GM19043 (cell line): ENCODE results near the gene TSC22D1.
"Not testable (repeated sequence)": the region's sequence is repeated elsewhere in the genome, so short reads cannot be mapped to it uniquely, and the experiment has no call there.

Source experiments
- ATAC-seq: cut with Tn5 transposase; IDR thresholded peaks from one replicate; pipeline ENCODE4 v1.9.1; 2021; ENCODE audit warnings: low read depth; ENCODE audit not compliant: unreplicated experiment

The TSC22D1 gene

DNA sequence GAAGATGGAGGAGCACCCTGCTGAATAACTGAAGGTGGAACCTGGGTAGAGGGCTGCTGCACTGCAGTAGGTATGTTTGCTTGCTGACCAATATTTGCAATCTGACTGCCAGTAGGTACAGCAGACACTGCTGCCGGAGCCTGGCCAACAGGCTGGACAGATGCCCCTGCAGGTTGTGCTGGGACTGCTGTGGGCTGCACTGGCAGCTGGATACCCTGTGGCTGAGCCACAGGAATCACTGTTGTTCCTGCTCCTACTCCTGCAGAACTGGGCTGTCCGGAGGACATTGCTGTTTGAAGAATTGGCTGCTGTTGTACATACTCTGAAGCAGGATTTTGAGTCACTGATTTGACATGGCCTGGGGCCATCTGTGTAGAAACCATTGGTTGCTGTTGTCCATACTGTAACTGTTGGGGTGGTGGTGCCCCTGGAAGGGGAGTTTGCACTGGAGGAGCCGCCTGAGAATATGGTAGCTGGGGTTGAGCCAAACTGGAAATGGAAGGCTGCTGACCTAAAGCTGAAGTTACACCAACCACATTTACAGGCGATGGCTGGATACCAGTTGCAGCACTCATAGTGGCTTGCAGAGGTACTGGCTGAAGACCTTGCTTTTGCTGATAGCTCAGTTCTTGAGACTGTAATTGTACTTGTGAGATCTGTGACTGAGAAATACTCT, 2.2 kb downstream of the TSC22D1 start:
- ATAC-seq = no peak

DNA sequence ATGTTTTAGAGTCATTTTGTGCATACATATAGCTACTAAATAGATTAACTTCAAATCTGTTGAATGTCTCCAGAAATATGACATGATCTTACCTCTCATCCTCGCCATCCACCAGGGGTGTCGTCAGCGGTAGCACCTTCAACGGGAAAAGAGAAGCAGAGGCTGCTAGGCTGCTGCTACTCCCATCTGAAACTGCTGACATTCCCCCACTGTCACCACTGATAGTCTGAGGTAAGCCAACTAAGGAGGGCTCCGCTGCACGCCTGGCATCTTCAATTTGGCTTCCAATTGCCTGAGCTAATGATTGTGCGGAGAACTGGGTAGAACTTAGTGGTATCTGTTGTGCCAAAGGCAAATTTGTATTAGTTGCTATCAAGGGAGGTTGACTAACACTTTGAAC, 3.1 kb downstream of the TSC22D1 start:
- no peak for ATAC-seq

DNA sequence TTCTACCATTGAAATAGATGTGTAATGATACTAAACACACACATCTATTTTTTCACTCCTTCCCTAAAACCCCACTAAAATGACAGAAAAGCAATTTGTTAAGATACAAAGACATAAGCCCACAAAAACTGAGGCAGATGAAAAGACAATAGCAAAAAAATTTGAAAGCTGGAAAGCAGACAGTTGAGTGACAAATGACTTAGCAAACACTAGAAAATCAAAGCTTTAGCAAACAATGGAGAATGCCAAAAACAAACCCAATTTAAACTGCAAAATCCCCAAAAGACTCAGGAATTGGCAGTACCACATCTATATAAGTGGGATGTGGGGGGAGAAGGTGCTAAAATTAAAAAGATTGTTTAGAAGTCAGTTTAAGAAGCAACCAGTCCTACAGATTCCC, 9.5 kb downstream of the TSC22D1 start:
- no peak for ATAC-seq

DNA sequence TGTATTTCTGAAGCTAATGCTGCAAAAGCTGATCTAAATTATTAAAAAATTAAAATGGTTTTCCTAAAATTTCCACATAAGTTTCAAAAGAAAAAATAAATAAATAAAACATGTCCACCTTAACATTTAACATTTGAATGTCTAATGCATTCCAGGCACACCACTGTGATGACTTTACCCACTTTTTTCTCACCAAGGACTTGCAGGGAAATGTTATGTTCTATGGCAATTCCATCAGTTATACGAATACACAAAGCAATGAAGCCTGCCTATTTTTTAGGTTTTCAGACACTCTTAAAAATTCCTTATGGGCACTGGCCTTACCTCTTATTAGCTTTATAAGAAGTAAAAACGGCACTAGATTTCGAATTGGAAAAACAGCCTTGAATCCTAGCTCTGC, 10.2 kb downstream of the TSC22D1 start:
- no peak for ATAC-seq

DNA sequence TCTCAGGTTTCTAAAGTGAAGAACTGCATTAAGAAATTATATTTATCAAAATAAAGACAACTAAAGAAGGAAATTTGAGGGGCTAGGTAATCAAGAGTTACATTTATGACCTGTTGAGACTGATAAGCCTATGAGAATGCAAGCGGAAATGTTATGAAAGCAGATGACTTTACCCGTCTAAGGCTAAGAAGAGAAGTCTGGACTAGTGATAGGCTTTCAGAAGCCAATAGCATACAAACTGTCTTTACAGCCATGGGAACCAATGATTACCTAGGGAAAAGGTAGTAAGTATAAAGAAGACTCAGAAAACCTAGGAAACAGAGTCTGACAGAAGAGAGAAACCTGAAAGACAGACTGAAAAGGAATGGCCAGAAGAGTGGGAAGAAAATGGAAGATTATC, 11.2 kb downstream of the TSC22D1 start:
- no peak for ATAC-seq

DNA sequence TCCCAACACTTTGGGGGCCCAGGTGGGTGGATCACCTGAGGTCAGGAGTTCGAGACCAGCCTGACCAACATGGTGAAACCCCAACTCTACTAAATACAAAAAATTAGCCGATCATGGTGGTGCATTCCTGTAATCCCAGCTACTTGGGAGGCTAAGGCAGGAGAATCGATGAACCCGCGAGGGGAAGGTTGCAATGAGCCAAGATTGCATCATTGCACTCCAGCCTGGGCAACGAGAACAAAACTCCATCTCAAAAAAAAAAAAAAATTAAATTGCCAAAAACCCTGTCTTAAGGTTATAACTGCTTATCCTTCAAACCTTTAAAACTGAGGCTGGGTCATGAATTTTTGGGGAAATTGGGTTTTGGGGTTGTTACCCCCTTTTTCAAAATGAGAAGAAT, 13.3 kb downstream of the TSC22D1 start:
- not testable (repeated sequence) for ATAC-seq

DNA sequence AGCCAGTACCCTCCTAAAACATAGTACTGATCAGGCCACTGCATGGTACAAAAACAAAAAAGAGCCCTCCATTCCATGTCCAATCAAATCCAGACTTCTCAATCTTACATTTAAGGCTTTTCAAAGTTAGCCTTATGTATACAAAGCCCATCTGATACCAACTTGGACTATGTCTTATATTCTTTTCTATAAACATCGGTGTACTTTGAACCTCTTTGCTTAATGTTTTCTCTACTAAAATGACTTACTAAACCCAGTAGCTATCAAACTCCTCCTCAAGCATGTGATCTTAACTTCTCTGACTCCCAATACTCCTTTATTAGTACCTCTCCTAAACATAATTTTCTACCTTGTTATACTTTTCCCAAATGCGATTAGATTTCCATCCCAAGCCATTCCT, 14.8 kb downstream of the TSC22D1 start:
- ATAC-seq = no peak

DNA sequence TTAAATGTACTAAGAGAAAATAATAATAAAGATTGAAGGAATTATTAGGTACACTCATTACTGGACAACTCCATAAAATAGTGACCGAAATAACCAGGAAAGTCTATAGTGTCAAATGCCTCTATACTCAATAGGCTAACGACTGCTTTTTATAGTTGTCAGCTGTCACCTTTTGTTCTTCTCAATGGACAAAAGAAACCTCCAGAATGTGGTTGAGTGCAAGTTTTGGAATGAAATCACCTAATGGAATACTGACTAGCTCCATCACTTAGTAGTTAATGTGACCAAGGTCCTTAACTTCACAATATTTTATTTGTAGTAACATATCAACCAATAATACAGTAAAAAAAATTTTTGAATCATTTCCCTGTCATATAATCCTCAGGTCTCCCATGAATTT, 18.1 kb downstream of the TSC22D1 start:
- no peak for ATAC-seq

DNA sequence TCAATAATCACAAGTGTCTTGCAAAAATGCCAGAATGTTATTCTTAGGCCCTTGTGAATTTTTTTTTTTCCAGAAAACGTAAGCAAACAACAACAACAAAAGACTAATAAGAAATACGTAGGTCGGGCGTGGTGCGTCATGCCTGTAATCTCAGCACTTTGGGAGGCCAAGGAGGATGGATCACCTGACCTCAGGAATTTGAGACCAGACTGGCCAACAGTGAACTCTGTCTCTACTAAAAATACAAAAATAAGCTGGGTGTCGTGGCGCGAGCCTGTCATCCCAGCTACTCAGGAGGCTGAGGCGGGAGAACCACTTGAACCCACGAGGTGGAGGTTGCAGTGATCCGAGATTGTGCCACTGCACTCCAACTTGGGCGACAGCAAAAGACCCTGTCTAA, 20.9 kb downstream of the TSC22D1 start:
- no peak for ATAC-seq

DNA sequence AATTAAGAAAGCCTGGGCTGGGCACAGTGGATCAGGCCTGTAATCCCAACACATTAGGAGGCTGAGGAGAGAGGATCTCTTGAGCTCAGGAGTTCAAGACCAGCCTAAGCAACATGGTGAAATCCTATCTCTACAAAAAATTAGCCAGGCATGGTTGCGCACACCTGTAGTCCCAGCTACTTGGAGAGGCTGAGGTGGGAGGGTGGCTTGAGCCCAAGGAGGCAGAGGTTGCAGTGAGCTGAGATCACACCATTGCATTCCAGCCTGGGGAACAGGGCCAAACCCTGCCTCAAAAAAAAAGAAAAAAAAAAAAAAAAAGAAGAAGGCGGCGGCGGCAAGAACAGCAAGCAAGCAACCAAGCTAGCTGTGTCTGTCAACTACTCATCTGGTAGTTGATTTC, 26.7 kb downstream of the TSC22D1 start:
- ATAC-seq = no peak

DNA sequence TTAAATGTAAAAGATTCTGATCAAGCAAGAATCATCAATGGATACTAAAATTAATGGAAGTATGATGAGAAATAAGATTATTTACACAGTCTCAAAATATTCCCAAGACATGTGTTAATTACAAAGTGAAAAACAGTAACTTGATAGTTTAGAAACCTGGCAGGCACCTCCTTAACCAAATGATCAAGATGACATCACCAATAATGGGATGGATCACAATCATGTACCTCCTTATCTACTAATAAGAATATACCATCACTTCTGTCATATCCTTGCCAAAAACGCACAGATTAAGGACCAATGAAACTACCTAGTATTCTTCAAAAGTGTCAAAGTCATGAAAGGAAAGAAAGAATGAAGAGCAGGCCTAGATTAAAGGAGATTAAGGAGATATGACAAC, 30.0 kb downstream of the TSC22D1 start:
- ATAC-seq = no peak

DNA sequence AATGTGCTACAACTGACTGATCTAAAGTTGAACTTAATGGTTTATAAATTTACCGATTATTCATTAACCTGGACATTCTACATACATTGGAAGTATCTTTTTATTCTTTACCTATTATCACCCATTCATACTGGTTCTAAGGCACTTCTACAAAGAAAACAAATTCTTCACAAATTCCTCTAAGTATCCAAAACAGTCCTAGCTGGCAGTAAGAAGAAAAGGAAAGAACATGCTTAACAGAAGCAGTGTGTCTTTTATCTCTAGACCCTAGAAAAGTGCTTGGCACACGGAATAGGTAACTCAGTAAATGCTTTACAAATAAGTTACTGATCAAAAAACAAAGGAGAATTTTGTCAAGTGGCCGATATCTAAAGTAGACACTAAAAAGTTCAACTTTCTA, 32.8 kb downstream of the TSC22D1 start:
- no peak for ATAC-seq

DNA sequence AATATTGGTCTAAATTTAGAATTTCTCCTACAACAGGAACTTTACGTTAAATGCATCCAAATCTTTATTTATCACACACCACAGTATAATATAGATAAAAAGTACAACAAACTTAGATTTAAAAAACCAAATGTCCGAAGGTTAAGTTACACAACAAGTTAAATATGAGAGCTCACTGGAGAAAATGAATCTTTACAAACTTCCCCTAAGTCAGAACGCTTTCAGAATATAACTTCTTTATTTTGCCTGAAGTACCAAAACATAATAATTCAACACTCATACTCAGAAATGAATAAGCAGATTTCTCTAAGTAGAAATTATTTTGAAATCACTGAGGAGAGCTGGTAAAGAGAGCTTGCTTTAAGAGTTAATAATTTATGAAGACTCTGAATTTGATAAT, 33.8 kb downstream of the TSC22D1 start:
- ATAC-seq = no peak

DNA sequence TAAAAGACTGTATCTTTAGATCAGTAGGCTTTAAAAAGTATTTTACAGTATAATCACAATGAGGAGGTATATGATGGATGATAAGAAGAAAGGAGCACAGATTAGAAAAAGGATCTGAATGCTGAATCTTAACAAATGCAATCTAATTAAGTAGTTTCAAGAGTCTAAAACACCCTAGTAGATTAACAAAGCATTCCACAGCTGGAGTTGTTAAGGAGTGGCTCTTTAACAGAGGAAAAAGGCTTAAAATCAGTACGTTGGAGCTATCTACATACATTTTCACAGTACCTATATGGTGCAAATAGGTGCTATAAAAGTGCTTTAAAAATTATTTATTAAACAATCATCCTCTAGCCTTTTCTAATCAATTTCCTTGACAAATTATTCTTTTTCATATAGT, 34.5 kb downstream of the TSC22D1 start:
- ATAC-seq = no peak

DNA sequence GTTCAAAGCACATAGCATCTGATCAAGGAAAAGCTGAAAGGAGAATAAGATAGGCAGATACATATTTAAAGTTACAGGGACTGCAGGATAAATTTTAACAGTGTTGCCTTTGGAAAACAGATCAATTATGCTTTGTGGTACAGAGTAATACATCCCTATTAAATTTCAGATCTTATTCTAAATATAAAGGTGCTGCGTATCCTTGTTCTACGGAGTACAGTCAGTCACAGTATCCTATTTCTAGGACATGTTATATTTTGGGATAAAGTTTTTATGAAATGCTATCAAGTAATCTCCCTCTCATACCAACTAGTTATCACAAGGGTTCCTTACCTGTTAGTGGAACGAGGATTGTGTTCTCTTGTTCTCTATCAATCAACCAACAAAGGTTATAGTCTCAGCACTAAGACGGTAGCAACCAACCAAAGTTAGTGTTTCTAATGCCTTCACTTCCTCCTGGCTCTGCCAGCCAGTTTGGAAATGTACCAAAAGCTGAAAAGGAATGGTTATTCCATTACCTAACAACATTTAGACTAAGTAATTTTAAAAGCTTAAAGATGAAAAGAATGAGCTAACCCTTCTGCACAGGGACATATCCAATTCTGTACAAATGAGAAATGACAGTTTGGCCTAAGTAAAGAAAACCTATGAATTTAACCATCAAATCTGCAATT, 35.2 kb downstream of the TSC22D1 start:
- ATAC-seq = no peak

DNA sequence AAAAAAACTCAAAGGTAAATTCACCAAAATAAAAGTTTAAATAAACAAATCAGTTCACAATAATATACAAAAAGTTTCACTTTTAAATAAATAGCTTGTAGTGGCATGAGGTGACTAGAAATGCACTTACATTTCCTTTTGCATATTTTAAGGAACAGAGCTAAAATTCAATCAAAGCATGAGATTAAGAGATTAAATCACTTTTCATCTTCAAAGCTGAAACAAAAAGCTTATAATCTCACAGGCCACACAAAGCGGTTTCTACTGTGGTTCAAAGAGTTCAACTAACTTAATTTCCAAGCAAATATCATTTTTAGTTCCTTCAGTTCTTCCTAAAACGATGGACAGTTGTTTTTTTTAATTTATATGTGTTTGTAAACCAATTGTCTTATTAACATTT, 38.9 kb downstream of the TSC22D1 start:
- no peak for ATAC-seq

DNA sequence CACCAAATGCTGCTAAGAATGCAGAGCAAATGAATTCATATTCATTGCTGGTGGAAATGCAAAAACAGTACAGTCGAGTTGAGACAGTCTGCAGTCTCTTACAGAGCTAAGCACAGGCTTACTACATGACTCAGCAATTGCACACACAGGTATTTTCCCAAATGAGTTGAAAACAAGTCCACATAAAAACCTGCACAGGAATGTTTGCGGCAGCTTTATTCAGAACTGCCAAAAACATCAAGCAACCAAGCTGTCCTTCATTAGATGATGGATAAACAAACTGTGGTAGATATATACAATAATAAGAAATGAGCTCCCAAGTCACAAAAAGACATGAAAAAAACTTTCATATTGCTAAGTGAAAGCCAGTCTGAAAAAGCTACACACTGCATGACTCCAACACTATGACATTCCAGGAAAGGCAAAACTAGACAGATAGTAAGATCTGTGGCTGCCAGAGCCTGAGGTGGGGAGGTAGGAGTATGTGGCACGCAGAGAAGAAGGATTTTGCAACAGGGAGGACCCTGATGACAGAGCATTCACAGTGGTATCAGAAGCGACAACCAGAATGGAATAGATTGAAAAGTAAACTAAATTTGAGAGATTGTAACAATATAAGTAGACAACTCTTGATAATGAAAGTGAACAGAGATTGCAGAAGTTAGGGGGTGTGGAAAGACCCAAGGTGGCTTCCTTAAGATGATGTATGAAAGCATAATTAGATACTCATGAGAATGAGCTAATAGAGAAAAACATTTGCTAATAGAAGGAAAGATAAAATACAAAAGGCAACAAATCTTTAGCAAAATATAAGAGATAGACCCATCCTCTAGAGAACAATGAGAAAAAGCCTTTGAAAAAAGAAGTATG, 52.7 kb downstream of the TSC22D1 start:
- no peak for ATAC-seq

DNA sequence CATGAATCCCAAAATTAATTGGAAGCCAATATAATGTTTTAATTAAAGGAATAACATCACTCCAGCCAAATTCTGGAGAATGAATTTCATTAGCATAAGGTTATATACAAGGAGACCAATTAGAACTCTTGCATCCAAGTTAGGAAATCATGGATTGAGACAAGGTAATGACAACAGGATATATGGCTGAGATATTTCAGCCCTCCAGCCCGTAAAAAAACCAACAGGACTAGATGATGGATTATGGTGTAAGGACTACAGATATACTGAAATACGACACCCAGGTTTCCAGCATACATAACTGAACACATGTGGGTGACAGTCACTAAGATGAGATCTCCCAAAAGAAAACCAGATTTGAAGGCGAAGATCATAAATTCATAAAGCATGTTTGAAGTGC, 56.5 kb downstream of the TSC22D1 start:
- no peak for ATAC-seq

DNA sequence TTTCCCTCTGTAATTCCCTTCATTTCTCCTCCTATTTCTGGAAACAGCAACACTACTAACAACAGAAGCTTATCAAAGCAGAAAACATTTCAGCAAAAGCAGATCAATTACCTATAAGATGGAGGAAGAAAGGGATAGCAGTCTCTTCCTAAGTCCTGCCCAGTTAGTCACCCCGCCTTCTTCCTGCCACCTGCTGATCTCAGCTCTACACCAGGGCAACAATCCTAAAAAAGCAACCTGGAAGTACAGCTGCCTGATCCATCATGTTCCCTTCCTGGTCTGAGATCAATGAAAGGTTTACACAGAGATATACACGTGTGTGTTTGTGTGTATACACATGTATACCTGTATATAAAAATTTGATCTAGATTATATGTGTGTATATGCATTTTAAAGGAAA, 59.4 kb downstream of the TSC22D1 start:
- ATAC-seq = no peak

DNA sequence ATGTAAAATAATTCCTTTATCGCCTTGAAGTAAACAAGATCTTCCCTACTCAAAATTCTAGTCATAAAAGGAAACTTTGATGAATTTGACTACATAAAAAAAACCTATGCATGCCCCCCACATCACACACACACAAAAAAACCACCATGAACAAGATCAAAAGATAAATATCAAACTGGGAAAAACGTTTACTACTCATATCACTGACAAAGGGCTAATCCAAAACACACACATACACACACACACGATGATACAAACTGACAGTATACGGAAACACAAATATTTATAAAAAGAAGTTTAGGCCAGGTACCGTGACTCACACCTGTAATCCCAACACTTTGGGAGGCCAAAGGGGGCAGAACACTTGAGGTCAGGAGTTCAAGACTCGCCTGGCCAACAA, 61.9 kb downstream of the TSC22D1 start:
- no peak for ATAC-seq

DNA sequence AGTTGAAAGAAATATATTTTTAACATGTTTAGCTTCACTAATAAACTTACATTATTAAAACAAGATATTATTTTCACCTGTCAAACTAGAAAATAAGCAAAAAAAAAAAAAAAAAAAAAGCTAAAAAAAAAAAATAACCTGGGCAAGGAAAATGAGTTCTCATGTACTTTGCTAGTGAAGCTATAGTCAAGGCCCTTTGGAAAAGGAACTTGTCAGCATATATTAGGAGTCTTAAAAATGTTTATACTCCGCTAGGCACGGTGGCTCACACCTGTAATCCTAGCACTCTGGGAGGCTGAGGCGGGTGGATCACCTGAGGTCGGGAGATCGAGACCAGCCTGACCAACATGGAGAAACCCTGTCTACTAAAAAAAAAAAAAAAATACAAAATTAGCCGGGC, 66.3 kb downstream of the TSC22D1 start:
- ATAC-seq = not testable (repeated sequence)
